Ovary (tissue), 9 donors: ENCODE data around the gene HECTD4. TPM values are rescaled to one million over a fixed set of nuclear protein-coding genes. Genes with fewer than 3 reads are reported as not detected.

ENCODE experiments used
- DNase-seq, 5 donors: peaks; one replicate each; pipeline ENCODE4 v3.0.0-alpha.2; 2019 to 2020
- H3K27ac ChIP-seq, 2 donors: fragments of 200-600 bp; one replicate each; pipeline versions ENCODE4 v1.5.1 to v1.8.0; 2019 to 2022
- H3K27me3 ChIP-seq: fragments of 200-600 bp; one replicate; pipeline ENCODE4 v1.8.0; 2022
- H3K36me3 ChIP-seq: fragments of 200-600 bp; sonication (generic); one replicate; pipeline ENCODE4 v1.5.1; 2019
- H3K4me1 ChIP-seq: one replicate; pipeline ENCODE4 v1.8.1; 2013; ENCODE audit warnings: mild to moderate bottlenecking, moderate library complexity; ENCODE audit not compliant: insufficient read depth
- H3K4me3 ChIP-seq: fragments of 200-600 bp; sonication (generic); one replicate; pipeline ENCODE4 v1.5.1; 2017
- H3K9me3 ChIP-seq, 2 donors: fragments of 200-600 bp in 1 of 2; sonication (generic) in 1 of 2; one replicate each; pipeline versions ENCODE4 v1.5.1 to v1.8.1; 2013 to 2019; ENCODE audit warnings: mild to moderate bottlenecking in 1 of 2, moderate library complexity in 1 of 2
- EP300 ChIP-seq: sonication (generic); formaldehyde crosslinking; IDR thresholded peaks from one replicate; pipeline ENCODE4 v1.6.1; 2017; ENCODE audit warnings: antibody characterized with exemption
- POLR2A ChIP-seq: fragments of 450-650 bp; IDR thresholded peaks from one replicate; pipeline ENCODE4 v1.6.1; 2017; ENCODE audit warnings: antibody characterized with exemption, mild to moderate bottlenecking, moderate library complexity
- WGBS, 3 donors: extraction: QIAGEN DNeasy Blood & Tissue Kit in 1 of 3; methylation state at CpG; one replicate each; pipeline versions ENCODE4 v1.1.5 to v1.1.7; 2013 to 2017; 5-methylcytosine and 5-hydroxymethylcytosine counted together
- intact Hi-C, 4 donors: fragments of 100-400 bp; cut with DNase I; formaldehyde crosslinking; loops; one replicate each; pipeline versions ENCODE4 v1.11.0 to v1.15.1; 2022 to 2023
- polyA plus RNA-seq, 2 donors: library from polyadenylated mRNA; stranded (reverse); fragments of 200-250 nt in 1 of 2; fragments of 350-450 nt in 1 of 2; fragmentation: Illumina TruSeq in 1 of 2; extraction: RNeasy Lipid Tissue Mini Kit (QIAGEN cat#74804) in 1 of 2; gene quantifications; one replicate each; pipeline ENCODE4 v1.2.3, GENCODE V29; 2013 to 2014
- total RNA-seq, 7 donors: library from RNA; depleted of rRNA in 2 of 7; stranded (reverse); fragments of >200 nt in 2 of 7; fragmentation: NEBNext Ultra II Directional in 3 of 7; extraction: Animal tissue kit (Norgen Biotek cat#: 25700) in 3 of 7; gene quantifications; one replicate each; pipeline versions ENCODE4 v1.1.0 to v1.2.4, GENCODE V29; 2016 to 2023
- TF ChIP-seq, protein P1 (sequence below), 3 donors: fragments of 450-650 bp in 2 of 3; fragments of 200-600 bp in 1 of 3; IDR thresholded peaks; one replicate each; pipeline versions ENCODE4 v1.5.1 to v1.8.0; 2016 to 2022; ENCODE audit warnings: antibody characterized with exemption in 3 of 3, mild to moderate bottlenecking in 1 of 3
- donor health status: DM: no; HTN: no; CAD: no; lungs with moderate emphysema.
- donor health status: DM: no; HTN: no; CAD: no.
- donor health status: Bipolar disorder and iron deficiency.
- donor health status: DM: yes; HTN: yes; CAD: no.
- donor health status: DM: no; HTN: no; CAD: no.
- donor health status: DM: yes; HTN: yes; CAD: no.

Gene HECTD4
- total and polyA plus RNA-seq, 9 donors, result 12.3 to 47.3 (median 34.9) TPM

- Histone ChIP-seq H3K9me3 (no peaks in the 10 kb centered on the region), H3K4me3 (no peak overlapping the region), H3K27ac (no peak overlapping the region), H3K4me1 (no peaks in the 10 kb centered on the region), H3K36me3 (no peaks in the 10 kb centered on the region), H3K27me3 (no peaks in the 10 kb centered on the region)
- no peak for DNase-seq
- WGBS, 3 donors, result 93 to 94% (median 93%) methylated on average over 20 of the region's 20 CpGs
- TF ChIP-seq POLR2A, result no peak
- TF ChIP-seq, protein P1, sequence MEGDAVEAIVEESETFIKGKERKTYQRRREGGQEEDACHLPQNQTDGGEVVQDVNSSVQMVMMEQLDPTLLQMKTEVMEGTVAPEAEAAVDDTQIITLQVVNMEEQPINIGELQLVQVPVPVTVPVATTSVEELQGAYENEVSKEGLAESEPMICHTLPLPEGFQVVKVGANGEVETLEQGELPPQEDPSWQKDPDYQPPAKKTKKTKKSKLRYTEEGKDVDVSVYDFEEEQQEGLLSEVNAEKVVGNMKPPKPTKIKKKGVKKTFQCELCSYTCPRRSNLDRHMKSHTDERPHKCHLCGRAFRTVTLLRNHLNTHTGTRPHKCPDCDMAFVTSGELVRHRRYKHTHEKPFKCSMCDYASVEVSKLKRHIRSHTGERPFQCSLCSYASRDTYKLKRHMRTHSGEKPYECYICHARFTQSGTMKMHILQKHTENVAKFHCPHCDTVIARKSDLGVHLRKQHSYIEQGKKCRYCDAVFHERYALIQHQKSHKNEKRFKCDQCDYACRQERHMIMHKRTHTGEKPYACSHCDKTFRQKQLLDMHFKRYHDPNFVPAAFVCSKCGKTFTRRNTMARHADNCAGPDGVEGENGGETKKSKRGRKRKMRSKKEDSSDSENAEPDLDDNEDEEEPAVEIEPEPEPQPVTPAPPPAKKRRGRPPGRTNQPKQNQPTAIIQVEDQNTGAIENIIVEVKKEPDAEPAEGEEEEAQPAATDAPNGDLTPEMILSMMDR (IDR thresholded peaks at IDR 0.05), result no peak
- intact Hi-C loops, result no loop called here
These were observed 206.7 kb downstream of the HECTD4 start for GRCh38 chr12:112175361-112176155.

DNA sequence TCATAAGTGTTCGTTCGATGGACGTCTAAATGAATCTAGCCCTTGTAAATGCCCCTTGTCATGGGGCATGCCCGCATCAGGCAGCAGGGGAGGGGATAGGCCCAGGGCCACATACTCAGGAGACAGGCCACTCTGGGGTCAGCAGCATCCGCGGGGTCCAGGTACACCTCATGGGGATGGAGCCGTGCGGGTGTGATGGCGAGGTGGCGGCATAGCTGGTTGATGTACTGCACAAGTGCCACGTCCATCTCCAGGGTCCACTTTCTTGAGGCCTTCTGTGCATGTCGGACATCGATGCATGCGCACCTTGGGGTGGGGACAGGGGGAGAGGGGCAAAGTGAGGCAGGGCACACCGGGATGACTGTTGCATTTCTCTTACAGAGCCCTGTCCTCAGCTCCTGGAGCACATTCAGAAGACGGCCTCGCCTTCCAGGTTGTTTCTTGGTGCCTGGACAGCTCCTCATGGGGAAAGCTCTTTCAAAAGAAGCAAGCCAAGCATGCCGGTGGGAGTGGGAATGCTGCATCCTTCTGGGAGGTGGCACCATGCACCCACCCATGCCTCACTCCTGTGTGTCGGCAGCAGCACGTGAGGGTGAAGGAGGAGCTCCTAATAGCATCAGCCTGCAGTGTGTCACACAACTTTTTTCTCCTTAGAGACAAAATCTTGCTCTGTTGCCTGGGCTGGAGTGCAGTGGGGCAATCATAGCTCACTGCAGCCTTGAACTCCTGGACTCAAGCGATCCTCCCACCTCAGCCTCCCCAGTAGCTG, 209.5 kb downstream of the HECTD4 start:
- 93 to 95% (median 94%) methylated on average over 21 of the region's 21 CpGs for WGBS, 3 donors
- intact Hi-C loops, result no loop called here
- TF ChIP-seq EP300 (no peak), POLR2A (no peak)
- TF ChIP-seq, protein P1 (IDR thresholded peaks at IDR 0.05), result no peak

DNA sequence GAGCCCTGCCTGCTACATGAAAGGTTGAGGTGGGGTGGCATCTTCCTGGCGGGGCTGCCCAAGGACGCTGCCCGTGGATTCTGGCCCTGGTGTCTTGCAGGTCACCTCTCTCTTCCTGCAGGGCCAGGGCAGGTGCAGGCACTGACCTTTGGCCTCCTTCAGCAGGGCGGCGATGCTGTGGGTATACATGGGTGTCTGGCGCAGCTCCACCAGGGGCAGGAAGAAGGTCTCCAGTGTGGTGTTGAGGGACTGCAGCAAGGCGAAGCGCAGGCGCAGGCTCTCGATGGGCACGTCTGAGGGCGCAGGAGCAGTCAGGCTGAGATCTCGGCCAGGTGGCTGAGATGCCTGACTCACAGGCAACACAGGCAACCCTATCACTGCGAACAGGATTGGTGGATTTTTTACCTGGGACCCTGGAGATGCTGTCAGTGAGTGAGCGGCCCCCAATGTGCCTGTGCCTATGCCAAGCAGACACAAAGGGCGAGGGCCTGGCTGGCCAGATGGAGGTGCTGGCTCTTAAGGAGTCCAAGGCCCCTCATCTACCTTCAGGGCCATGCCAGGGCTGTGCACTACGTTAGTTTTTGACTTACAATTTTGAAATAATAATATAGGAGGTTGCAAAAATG, 211.1 kb downstream of the HECTD4 start:
- TF ChIP-seq, protein P1 (IDR thresholded peaks at IDR 0.05), result no peak
- TF ChIP-seq EP300 (no peak), POLR2A (no peak)
- intact Hi-C loops, result no loop called here
- no peak for DNase-seq
- H3K36me3 ChIP-seq, result no peaks in the 10 kb centered on the region
- no peaks in the 10 kb centered on the region for H3K4me1 ChIP-seq
- no peak overlapping the region for H3K27ac ChIP-seq
- no peaks in the 10 kb centered on the region for H3K27me3 ChIP-seq
- no peak overlapping the region for H3K4me3 ChIP-seq
- WGBS, 3 donors, result 89 to 91% (median 89%) methylated on average over 16 to 17 of the region's 17 CpGs
- no peaks in the 10 kb centered on the region for H3K9me3 ChIP-seq

More for the DNA sequence above, 209.5 kb downstream of the HECTD4 start:
- Histone ChIP-seq H3K9me3 (no peaks in the 10 kb centered on the region), H3K27ac (no peak overlapping the region), H3K4me1 (no peaks in the 10 kb centered on the region), H3K27me3 (no peaks in the 10 kb centered on the region), H3K36me3 (no peaks in the 10 kb centered on the region), H3K4me3 (no peak overlapping the region)
- no peak for DNase-seq

DNA sequence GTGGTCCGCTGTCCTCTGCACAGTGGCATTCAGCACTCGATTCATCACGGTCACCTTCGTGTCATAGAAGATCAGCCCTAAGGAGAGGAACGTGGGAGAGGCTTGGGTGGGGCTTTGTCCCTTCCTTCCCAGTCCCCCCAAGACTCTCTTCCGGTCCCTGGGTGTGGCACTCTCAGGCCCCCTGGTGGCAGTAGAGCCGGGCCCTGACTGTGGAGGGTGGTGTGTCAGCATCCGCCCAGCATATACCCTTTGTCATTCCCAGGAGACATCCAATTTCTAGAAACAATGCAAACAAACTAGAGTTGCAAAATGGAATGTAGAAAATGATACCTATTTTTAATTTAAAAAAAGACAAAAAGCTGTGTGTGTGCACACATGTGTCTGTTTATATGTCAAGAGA, 211.9 kb downstream of the HECTD4 start:
- intact Hi-C loops, result no loop called here
- DNase-seq, result no peak
- no peaks in the 10 kb centered on the region for H3K36me3 ChIP-seq

More for the DNA sequence above, 211.9 kb downstream of the HECTD4 start:
- TF ChIP-seq, protein P1 (IDR thresholded peaks at IDR 0.05), result no peak
- TF ChIP-seq EP300, result no peak
- no peak for TF ChIP-seq POLR2A
- WGBS, 3 donors, result 58 to 67% (median 64%) methylated on average over 8 of the region's 8 CpGs
- no peaks in the 10 kb centered on the region for H3K9me3 ChIP-seq
- H3K4me3 ChIP-seq, result no peak overlapping the region
- no peaks in the 10 kb centered on the region for H3K27me3 ChIP-seq
- H3K27ac ChIP-seq, result no peak overlapping the region
- no peaks in the 10 kb centered on the region for H3K4me1 ChIP-seq
